HL-60/S4 treated with phorbol 12-myristate 13-acetate at 8.2 ng/mL for 4 days and 3 days (cell line): ENCODE measurements around the gene DST.

Experiments
- in situ Hi-C: fragments of 300-500 bp; cut with MboI; formaldehyde crosslinking; loops from 2 replicates; pipeline ENCODE4 v1.15.0; 2022; ENCODE audit warnings: low sequenced_read_pairs

The DST gene

GRCh38 chr6:56448046-56448445 is 194.6 kb downstream of the DST start:
- in situ Hi-C loops, result no loop called here

GRCh38 chr6:56445818-56446217 is 196.9 kb downstream of the DST start:
- in situ Hi-C loops, result no loop called here

- in situ Hi-C loops, result no loop called here
These were observed 197.8 kb downstream of the DST start for GRCh38 chr6:56444855-56445254.

GRCh38 chr6:56440551-56440981 is 202.1 kb downstream of the DST start:
- in situ Hi-C loops, result no loop called here

- in situ Hi-C loops, result no loop called here
These were observed 205.4 kb downstream of the DST start for GRCh38 chr6:56437171-56437900.

- in situ Hi-C loops, result no loop called here
These were observed 206.9 kb downstream of the DST start for GRCh38 chr6:56435754-56436153.

- in situ Hi-C loops, result no loop called here
These were observed 207.4 kb downstream of the DST start for GRCh38 chr6:56435326-56435725.

GRCh38 chr6:56434606-56435005 is 208.1 kb downstream of the DST start:
- in situ Hi-C loops, result no loop called here

- in situ Hi-C loops, result no loop called here
These were observed 209.6 kb downstream of the DST start for GRCh38 chr6:56433119-56433518.

GRCh38 chr6:56432194-56432593 is 210.5 kb downstream of the DST start:
- in situ Hi-C loops, result no loop called here

GRCh38 chr6:56430629-56431600 is 211.8 kb downstream of the DST start:
- in situ Hi-C loops, result no loop called here

- in situ Hi-C loops, result no loop called here
These were observed 218.1 kb downstream of the DST start for GRCh38 chr6:56424542-56425083.

- in situ Hi-C loops, result no loop called here
These were observed 218.6 kb downstream of the DST start for GRCh38 chr6:56424064-56424463.

GRCh38 chr6:56420296-56420695 is 222.4 kb downstream of the DST start:
- in situ Hi-C loops, result no loop called here

- in situ Hi-C loops, result no loop called here
These were observed 223.5 kb downstream of the DST start for GRCh38 chr6:56419191-56419590.

- in situ Hi-C loops, result no loop called here
These were observed 224.9 kb downstream of the DST start for GRCh38 chr6:56417823-56418222.

GRCh38 chr6:56416247-56416646 is 226.4 kb downstream of the DST start:
- in situ Hi-C loops, result no loop called here

- in situ Hi-C loops, result no loop called here
These were observed 233.7 kb downstream of the DST start for GRCh38 chr6:56408976-56409375.
